ENCODE data around the gene HPCAL4.

GRCh38 chr1:39684313-39684664 lies 6.9 kb downstream of the HPCAL4 start:
- TF ChIP-seq, protein P1, sequence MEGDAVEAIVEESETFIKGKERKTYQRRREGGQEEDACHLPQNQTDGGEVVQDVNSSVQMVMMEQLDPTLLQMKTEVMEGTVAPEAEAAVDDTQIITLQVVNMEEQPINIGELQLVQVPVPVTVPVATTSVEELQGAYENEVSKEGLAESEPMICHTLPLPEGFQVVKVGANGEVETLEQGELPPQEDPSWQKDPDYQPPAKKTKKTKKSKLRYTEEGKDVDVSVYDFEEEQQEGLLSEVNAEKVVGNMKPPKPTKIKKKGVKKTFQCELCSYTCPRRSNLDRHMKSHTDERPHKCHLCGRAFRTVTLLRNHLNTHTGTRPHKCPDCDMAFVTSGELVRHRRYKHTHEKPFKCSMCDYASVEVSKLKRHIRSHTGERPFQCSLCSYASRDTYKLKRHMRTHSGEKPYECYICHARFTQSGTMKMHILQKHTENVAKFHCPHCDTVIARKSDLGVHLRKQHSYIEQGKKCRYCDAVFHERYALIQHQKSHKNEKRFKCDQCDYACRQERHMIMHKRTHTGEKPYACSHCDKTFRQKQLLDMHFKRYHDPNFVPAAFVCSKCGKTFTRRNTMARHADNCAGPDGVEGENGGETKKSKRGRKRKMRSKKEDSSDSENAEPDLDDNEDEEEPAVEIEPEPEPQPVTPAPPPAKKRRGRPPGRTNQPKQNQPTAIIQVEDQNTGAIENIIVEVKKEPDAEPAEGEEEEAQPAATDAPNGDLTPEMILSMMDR (IDR thresholded peaks at IDR 0.05; ENCODE audit: borderline replicate concordance, extremely low read depth, low read length, poor library complexity, severe bottlenecking), result no peak
- no peak for TF ChIP-seq EZH2 (IDR thresholded peaks at IDR 0.05; ENCODE audit: borderline replicate concordance, low read depth, low read length, severe bottlenecking)
